HG03432 (cell line): ENCODE data around the gene EPS15.
A peak's percentile ranks its signal among the peaks of the same experiment; 100 is the strongest.
"Not testable (repeated sequence)": the region's sequence is repeated elsewhere in the genome, so short reads cannot be mapped to it uniquely, and the experiment has no call there.

ENCODE experiments used
- ATAC-seq: cut with Tn5 transposase; IDR thresholded peaks from one replicate; pipeline ENCODE4 v1.9.1; 2021; ENCODE audit warnings: mild to moderate bottlenecking, moderate library complexity; ENCODE audit not compliant: unreplicated experiment

The EPS15 gene

GRCh38 chr1:51344602-51345299 is 174.3 kb downstream of the EPS15 start:
- ATAC-seq, result peak; percentile 32

- ATAC-seq, result no peak
Measured at GRCh38 chr1:51344276-51344601, 174.8 kb downstream of the EPS15 start.

- no peak for ATAC-seq
Measured at GRCh38 chr1:51343624-51344023, 175.4 kb downstream of the EPS15 start.

GRCh38 chr1:51342591-51343206 is 176.4 kb downstream of the EPS15 start:
- ATAC-seq, result no peak

GRCh38 chr1:51341876-51342496 is 177.1 kb downstream of the EPS15 start:
- ATAC-seq, result peak; percentile 77

GRCh38 chr1:51340380-51340779 is 178.7 kb downstream of the EPS15 start:
- ATAC-seq, result no peak

- ATAC-seq, result no peak
Measured at GRCh38 chr1:51336711-51337110, 182.4 kb downstream of the EPS15 start.

GRCh38 chr1:51336004-51336403 is 183.1 kb downstream of the EPS15 start:
- no peak for ATAC-seq

GRCh38 chr1:51331206-51332100 is 187.6 kb downstream of the EPS15 start:
- peak; percentile 63 for ATAC-seq

GRCh38 chr1:51330331-51331201 is 188.5 kb downstream of the EPS15 start, which contains the start of gene TTC39A:
Gene TTC39A, minus strand, starts transcription at chr1:51330562. Its CDS starts 85 bp downstream, at chr1:51330477.
- peak; percentile 33 for ATAC-seq

- no peak for ATAC-seq
Measured at GRCh38 chr1:51329443-51330325, 189.4 kb downstream of the EPS15 start.

- ATAC-seq, result no peak
Measured at GRCh38 chr1:51328926-51329325, 190.1 kb downstream of the EPS15 start.

GRCh38 chr1:51328279-51328678 is 190.8 kb downstream of the EPS15 start:
- ATAC-seq, result no peak

- no peak for ATAC-seq
Measured at GRCh38 chr1:51327386-51327785, 191.7 kb downstream of the EPS15 start.

GRCh38 chr1:51326839-51327238 is 192.2 kb downstream of the EPS15 start:
- no peak for ATAC-seq

GRCh38 chr1:51325878-51326755 is 192.9 kb downstream of the EPS15 start:
- no peak for ATAC-seq

GRCh38 chr1:51325391-51325790 is 193.7 kb downstream of the EPS15 start:
- no peak for ATAC-seq

- ATAC-seq, result not testable (repeated sequence)
Measured at GRCh38 chr1:51325011-51325385, 194.1 kb downstream of the EPS15 start.
